Measurements from ENCODE around the gene PLEKHA8. TPM values are rescaled to one million over a fixed set of nuclear protein-coding genes. Genes with fewer than 3 reads are reported as not detected.

Gene PLEKHA8
- total and polyA plus RNA-seq, 2 of the 8 experiments (the other 6 are each of a cell fraction or from before 2014, with no cell fraction given) = 10.7 to 44.0 TPM

DNA sequence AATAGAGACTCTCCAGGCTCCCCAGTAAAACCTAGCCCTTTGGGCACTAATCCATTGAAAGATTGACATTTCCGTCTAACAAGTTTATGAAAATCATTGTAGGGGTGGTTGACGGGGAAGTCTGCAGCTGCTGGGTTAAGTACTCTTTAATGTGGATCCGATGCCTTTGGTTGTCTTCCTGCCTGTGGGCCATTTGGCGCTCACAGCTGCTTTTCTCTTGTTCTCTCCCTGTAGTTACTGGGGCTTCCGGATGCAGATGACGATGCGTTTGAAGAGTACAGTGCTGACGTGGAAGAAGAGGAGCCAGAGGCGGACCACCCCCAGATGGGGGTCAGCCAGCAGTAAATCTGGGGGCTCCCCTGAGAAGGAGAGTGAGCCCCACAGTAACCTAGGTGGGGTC, 129.0 kb downstream of the PLEKHA8 start:
- no peak overlapping the region for H4K5ac ChIP-seq (ENCODE audit: insufficient read length, low read depth, low read length)
- H3K4me1 ChIP-seq (replicated peaks in 1 of 4; ENCODE audit: control insufficient read depth in 3 of 4, insufficient read depth in 4 of 4, low read length in 3 of 4) = peaks cover 6 to 9% (median 7%) of the 10 kb centered on the region in 4 experiments
- no peak for FAIRE-seq
- ChIA-PET POLR2A (ENCODE audit: partially characterized antibody) (interaction anchor here (1.0 kb wide), 1 partner anchor 14 kb away, joined by 4 read pairs; no protein-coding TSS in a partner anchor), CTCF (ENCODE audit: partially characterized antibody) (interaction anchor here (0.8 kb wide), 1 partner anchor 18 kb away, joined by 3 read pairs; no protein-coding TSS in a partner anchor)
- H3K23ac ChIP-seq (ENCODE audit: insufficient read length) = no peak overlapping the region
- H3K14ac ChIP-seq (ENCODE audit: insufficient read length) = no peak overlapping the region
- H2BK5ac ChIP-seq (ENCODE audit: low read depth, low read length) = no peak overlapping the region
- no peak overlapping the region for H2AK5ac ChIP-seq (ENCODE audit: low read depth, low read length)
- no peak overlapping the region for H3K18ac ChIP-seq (ENCODE audit: extremely low read depth, low read length)
- no peak overlapping the region for H2BK15ac ChIP-seq (ENCODE audit: low read length)
- no peak overlapping the region for H3K4me3 ChIP-seq (ENCODE audit: extremely low read depth in 1 of 4, insufficient read depth in 2 of 4, low read depth in 3 of 4, low read length in 4 of 4)
- no peak overlapping the region for H2BK20ac ChIP-seq (ENCODE audit: low read length)
- 78% methylated on average over 9 of the region's 9 CpGs; no CpG with 5 or more reads in 1 of the 2 experiments for WGBS, 2 experiments (ENCODE audit: extremely low coverage in 1 of 2, insufficient coverage in 1 of 2, insufficient read length in 1 of 2, insufficient replicate concordance in 2 of 2, low coverage in 1 of 2, low lambda C conversion rate in 2 of 2, missing lambda C conversion rate in 1 of 2)
- no peaks in the 10 kb centered on the region for H4K20me1 ChIP-seq (replicated peaks in 1 of 2; ENCODE audit: control insufficient read depth in 1 of 2, insufficient read depth in 2 of 2, low read length in 2 of 2)
- no peak overlapping the region for H3K9ac ChIP-seq (replicated peaks in 1 of 4; ENCODE audit: extremely low read depth in 1 of 4, low read depth in 3 of 4, low read length in 3 of 4)
- no peak overlapping the region for H3K4me2 ChIP-seq (ENCODE audit: insufficient read depth in 1 of 2, low read depth in 2 of 2, low read length in 2 of 2)
- no peak for DNase-seq (ENCODE audit: low read depth in 1 of 2, low spot score in 2 of 2)
- H2AFZ ChIP-seq (ENCODE audit: low read length) = no peak overlapping the region
- no peaks in the 10 kb centered on the region for H3K23me2 ChIP-seq (ENCODE audit: low read depth, low read length)
- no peak overlapping the region for H3K56ac ChIP-seq (replicated peaks; ENCODE audit: insufficient read length, low read depth, low read length)
- H4K91ac ChIP-seq (replicated peaks; ENCODE audit: insufficient read length, low read length) = no peak overlapping the region
- H3K27ac ChIP-seq (ENCODE audit: low read depth, low read length) = no peak overlapping the region
- H2BK12ac ChIP-seq (ENCODE audit: low read depth, low read length) = no peak overlapping the region
- TF ChIP-seq JUND (IDR thresholded peaks at IDR 0.05; ENCODE audit: low read length) (no peak), RFX5 (IDR thresholded peaks at IDR 0.05; ENCODE audit: borderline replicate concordance, low read depth, low read length) (no peak), SIN3A (conservative IDR thresholded peaks at IDR 0.05 in 1 of 2, IDR thresholded peaks at IDR 0.05 in 1 of 2; ENCODE audit: low read depth in 1 of 2, low read length in 2 of 2) (no peak), SIRT6 (IDR thresholded peaks at IDR 0.05; ENCODE audit: low read length) (no peak), RNF2 (IDR thresholded peaks at IDR 0.05; ENCODE audit: borderline replicate concordance, low read depth, low read length, missing control alignments, poor library complexity, severe bottlenecking) (no peak), TCF12 (IDR thresholded peaks at IDR 0.05; ENCODE audit: low read depth, low read length) (no peak), EGR1 (IDR thresholded peaks at IDR 0.05; ENCODE audit: borderline replicate concordance, low read depth, low read length) (no peak), HDAC6 (IDR thresholded peaks at IDR 0.05; ENCODE audit: low read depth, low read length) (no peak), PHF8 (conservative IDR thresholded peaks at IDR 0.05; ENCODE audit: low read depth, low read length) (no peak)
- no peaks in the 10 kb centered on the region for H3K79me1 ChIP-seq (ENCODE audit: low read depth, low read length)
- no peaks in the 10 kb centered on the region for H3K9me3 ChIP-seq (ENCODE audit: insufficient read depth in 2 of 2, low read depth in 1 of 2, low read length in 1 of 2)
- H3K79me2 ChIP-seq (ENCODE audit: control insufficient read depth in 1 of 2, insufficient read depth in 2 of 2, low read length in 2 of 2) = no peaks in the 10 kb centered on the region
- no peaks in the 10 kb centered on the region for H3K27me3 ChIP-seq (replicated peaks in 1 of 4; ENCODE audit: control insufficient read depth in 3 of 4, extremely low read depth in 1 of 4, insufficient read depth in 3 of 4, low read length in 3 of 4)
- H3K36me3 ChIP-seq (ENCODE audit: control insufficient read depth in 2 of 4, insufficient read depth in 4 of 4, low read length in 3 of 4) = no peaks in the 10 kb centered on the region
- H2BK120ac ChIP-seq (replicated peaks; ENCODE audit: low read depth, low read length) = no peak overlapping the region
- H3K4ac ChIP-seq (replicated peaks; ENCODE audit: insufficient read length, low read depth, low read length) = no peak overlapping the region
- H4K8ac ChIP-seq (ENCODE audit: extremely low read depth, insufficient read depth, low read length) = no peak overlapping the region
